GM18508 (cell line): ENCODE measurements around the gene MAG.

Experiments
- ATAC-seq: cut with Tn5 transposase; IDR thresholded peaks from one replicate; pipeline ENCODE4 v1.9.1; 2021; ENCODE audit warnings: moderate number of reproducible peaks; ENCODE audit not compliant: insufficient read depth, unreplicated experiment

The MAG gene

GRCh38 chr19:35295792-35296462 is 4.0 kb downstream of the MAG start:
- no peak for ATAC-seq

DNA sequence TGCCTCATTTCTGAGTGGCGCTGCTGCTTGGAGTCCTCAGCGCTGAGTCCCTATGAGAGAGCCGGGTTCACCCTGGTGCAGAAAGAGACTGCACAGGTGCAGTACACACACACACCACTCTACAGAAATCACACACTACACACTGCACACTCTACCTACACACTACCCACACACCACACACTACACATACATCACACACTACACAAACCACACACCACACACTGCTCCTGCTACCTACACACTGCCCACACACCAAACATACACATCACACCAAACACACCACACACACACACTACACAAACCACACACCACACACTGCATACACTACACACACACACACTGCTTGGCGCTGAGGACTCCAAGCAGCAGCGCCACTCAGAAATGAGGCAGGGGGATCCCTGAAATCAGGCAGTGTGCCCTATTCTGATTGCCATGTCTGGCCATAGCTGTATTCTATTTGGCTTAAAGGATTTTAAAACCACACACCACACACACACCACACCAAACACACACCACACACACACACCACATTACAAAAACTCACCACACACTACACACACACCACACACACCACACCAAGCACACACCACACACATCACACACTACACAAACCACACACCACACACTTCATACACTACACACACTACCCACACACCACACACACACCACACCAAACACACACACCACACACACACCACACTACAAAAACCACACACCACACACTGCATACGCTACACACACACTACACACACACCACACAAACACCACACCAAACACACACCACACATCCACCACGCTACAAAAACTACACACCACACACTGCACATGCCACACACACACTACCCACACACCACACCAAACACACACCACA is 4.9 kb downstream of the MAG start:
- ATAC-seq = no peak

DNA sequence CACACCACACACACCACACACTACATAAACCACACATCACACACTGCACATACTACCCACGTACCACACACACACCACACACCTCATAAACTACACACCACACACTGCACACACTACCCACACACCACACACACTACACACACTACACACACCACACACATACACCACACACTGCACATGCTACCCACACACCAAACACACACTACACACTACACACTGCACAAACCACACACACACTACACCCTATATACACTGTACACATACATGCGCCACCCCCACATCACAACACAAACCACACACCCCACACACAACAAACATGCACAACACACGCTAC is 5.5 kb downstream of the MAG start:
- ATAC-seq = no peak

GRCh38 chr19:35297922-35298321 is 6.0 kb downstream of the MAG start:
- no peak for ATAC-seq

GRCh38 chr19:35298561-35298972 is 6.6 kb downstream of the MAG start:
- no peak for ATAC-seq

GRCh38 chr19:35299523-35300338 is 7.8 kb downstream of the MAG start:
- ATAC-seq = no peak

DNA sequence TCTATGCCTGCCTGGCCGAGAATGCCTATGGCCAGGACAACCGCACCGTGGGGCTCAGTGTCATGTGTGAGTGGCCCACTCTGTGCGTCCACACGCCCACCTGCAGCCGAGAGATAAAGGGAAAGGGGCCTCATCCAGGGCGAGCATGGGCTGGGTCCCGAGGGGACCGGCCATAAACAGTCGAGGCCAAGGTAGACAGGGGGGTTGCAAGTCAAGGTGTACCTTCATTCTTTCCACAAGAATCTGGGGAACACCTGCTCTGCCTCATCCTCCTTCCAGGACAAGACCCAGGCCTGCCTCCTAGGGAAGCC is 8.3 kb downstream of the MAG start:
- ATAC-seq = no peak

DNA sequence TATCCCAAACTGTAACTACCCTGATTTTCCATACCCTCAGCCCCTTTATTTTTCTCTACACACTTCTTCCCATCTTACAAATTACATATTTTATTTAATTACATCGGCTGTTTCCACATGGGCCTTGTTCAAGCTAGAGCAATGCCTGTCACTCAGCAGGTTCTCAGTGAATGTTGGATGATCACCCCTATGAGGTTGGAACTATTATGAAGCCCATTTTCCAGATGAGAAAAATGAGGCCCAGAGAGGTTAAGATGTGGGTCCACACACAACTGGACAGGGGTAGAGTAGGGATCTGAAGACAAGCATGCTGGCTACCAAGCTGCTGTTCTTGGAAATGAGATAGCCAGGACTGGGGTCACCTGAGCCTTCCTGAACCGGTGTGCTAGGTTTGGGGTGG is 10.0 kb downstream of the MAG start:
- no peak for ATAC-seq

DNA sequence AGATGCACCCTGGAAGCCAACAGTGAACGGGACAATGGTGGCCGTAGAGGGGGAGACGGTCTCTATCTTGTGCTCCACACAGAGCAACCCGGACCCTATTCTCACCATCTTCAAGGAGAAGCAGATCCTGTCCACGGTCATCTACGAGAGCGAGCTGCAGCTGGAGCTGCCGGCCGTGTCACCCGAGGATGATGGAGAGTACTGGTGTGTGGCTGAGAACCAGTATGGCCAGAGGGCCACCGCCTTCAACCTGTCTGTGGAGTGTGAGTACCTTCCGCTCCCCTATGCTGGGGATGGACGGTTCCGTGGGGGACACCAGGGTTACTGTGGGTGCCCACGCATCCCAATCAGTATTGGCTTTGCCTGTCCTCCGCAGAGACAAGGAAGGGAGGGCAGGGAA is 10.5 kb downstream of the MAG start:
- no peak for ATAC-seq

- ATAC-seq = no peak
These were observed 11.5 kb downstream of the MAG start for GRCh38 chr19:35303357-35303915.

GRCh38 chr19:35304036-35304435 is 12.1 kb downstream of the MAG start:
- no peak for ATAC-seq

- ATAC-seq = no peak
These were observed 13.2 kb downstream of the MAG start for GRCh38 chr19:35305181-35305580.

DNA sequence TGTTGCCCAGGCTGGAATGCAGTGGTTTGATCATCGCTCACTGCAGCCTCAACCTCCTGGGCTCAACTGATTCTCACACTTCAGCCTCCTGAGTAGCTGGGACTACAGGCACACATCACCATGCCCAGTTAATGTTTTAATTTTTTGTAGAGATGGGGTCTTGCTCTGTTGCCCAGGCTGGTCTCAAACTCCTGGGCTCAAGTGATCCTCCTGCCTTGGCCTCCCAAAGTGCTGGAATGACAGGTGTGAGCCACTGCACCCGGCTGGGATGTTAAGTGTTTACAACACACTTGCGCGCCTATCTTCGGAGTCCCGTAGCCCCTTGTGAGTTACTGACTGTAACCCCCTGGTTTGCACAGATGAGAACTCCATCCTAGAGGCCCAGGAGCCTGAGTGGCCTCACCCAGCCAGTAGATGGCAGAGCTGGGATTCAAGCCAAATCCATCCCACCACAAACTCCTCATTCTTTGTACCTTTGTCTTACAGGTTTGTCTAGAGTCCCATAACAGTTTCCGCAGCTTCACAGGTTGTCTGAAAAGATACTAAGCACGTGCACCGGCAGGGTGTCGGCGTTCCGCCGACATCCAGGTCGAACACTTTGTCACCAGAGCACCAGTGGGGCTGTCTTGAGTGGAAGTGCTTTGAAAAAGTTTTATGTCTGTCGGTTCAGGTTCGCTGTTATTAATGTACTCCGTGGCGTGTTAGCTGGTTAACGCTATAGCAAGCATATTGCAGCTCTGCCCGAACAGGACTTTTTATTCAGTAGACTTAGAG is 14.7 kb downstream of the MAG start:
- ATAC-seq = no peak

DNA sequence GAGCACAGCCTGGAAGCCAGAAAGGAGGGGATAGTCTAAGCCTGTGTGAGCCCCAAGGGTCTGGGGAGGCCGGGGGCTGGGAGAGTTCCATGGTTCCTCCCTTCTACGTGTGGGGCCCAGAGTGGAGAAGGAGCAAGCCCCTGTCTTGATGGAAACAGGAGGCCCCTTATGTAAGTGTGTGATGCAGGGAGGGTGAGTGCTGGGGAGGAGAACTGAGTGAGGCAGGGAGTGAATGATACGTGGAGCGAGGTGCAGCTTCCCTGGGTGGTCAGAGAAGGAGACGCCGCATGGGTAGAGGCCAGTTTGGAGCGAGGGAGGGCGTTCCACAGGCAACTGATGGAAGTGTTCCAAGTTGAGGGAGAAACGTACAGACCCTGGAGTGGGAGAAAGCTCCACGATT is 16.0 kb downstream of the MAG start:
- ATAC-seq = no peak

- ATAC-seq = no peak
These were observed 16.9 kb downstream of the MAG start for GRCh38 chr19:35308910-35309309.

GRCh38 chr19:35309481-35310279 is 17.7 kb downstream of the MAG start:
- no peak for ATAC-seq

DNA sequence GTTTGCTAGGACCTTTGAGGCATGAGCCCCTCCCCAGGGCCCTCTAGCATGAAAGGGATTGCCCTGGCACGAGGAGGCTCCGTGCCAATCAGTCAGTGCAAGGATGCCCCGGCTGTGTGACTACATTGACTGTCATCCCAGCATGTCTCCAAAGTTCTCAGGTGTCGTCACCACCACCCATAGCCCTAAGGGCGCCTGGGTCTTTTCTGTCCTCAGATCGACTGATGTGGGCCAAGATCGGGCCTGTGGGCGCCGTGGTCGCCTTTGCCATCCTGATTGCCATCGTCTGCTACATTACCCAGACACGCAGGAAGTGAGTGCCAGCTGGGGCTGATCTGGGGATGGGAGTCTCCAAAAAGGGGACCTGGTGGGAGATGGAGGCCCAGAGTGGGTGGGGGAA is 18.4 kb downstream of the MAG start:
- no peak for ATAC-seq

DNA sequence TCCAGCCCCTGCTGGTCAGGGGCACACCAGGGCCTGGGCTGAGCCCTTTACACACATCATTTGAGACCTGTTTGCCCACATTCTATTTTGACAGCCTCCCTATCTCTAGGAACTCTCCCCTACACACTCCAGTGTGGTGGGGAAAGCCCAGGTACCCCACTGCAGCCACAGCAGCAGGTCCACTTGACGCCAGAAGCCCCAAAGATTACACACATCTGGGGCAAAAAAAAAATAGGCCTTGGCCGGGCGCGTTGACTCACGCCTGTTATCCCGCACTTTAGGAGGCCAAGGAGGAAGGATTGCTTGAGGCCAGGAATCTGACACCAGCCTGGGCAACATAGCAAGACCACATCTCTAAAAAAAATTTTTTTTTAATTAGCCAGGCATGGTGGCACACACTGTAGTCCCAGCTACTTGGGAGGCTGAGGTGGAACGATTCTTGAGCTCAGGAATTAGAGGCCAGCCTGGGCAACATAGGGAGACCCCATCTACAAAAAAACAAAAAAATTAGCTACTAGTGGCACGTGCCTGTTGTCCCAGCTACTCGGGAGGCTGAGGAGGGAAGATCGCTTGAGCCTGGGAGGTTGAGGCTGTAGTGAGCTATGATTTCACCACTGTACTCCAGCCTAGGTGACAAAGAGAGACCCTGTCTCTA is 19.0 kb downstream of the MAG start:
- no peak for ATAC-seq
